T-helper 17 cell (primary cell): Measurements from ENCODE around the gene RCN1. TPM values are rescaled to one million over a fixed set of nuclear protein-coding genes. Genes with fewer than 3 reads are reported as not detected.
"Not testable (repeated sequence)": the region's sequence is repeated elsewhere in the genome, so short reads cannot be mapped to it uniquely, and the experiment has no call there.

Experiments used
- ATAC-seq: fragments of 150-1000 bp; cut with Tn5 transposase; 2 replicates; pipeline ENCODE4 v1.10.0; 2021; ENCODE audit warnings: mild to moderate bottlenecking, moderate library complexity
- DNase-seq, 3 donors: peaks; one replicate each; pipeline versions ENCODE4 v3.0.0 to v3.0.0-alpha.2; 2020 to 2021
- H3K9me3 ChIP-seq: one replicate; pipeline ENCODE4 v1.7.0; 2013; ENCODE audit warnings: low read length, mild to moderate bottlenecking; ENCODE audit not compliant: control insufficient read depth, poor library complexity, severe bottlenecking
- H3K27ac Mint-ChIP-seq: one replicate; pipeline ENCODE4 v1.8.0; 2022; ENCODE audit warnings: mild to moderate bottlenecking, moderate library complexity, mixed read lengths
- H3K27me3 Mint-ChIP-seq: one replicate; pipeline ENCODE4 v1.8.0; 2022; ENCODE audit warnings: mixed read lengths
- H3K36me3 Mint-ChIP-seq: one replicate; pipeline ENCODE4 v1.8.0; 2022; ENCODE audit warnings: low read depth, mixed read lengths
- H3K4me1 Mint-ChIP-seq: one replicate; pipeline ENCODE4 v1.8.0; 2022; ENCODE audit warnings: mild to moderate bottlenecking, mixed read lengths
- H3K4me3 Mint-ChIP-seq: one replicate; pipeline ENCODE4 v1.8.0; 2022; ENCODE audit warnings: mild to moderate bottlenecking, moderate library complexity, mixed read lengths
- total RNA-seq, 4 donors: library from RNA in 2 of 4; stranded (reverse) in 2 of 4; gene quantifications; one replicate each; pipeline ENCODE4 v1.2.3 and lab custom pipeline; 2022 to 2026

The RCN1 gene
- 10 to 100 TPM; 10.7 to 13.2 TPM for total RNA-seq
- total RNA-seq (lab: John Stamatoyannopoulos, UW) = 4.1 to 5.4 reads per million in 2 donors

DNA sequence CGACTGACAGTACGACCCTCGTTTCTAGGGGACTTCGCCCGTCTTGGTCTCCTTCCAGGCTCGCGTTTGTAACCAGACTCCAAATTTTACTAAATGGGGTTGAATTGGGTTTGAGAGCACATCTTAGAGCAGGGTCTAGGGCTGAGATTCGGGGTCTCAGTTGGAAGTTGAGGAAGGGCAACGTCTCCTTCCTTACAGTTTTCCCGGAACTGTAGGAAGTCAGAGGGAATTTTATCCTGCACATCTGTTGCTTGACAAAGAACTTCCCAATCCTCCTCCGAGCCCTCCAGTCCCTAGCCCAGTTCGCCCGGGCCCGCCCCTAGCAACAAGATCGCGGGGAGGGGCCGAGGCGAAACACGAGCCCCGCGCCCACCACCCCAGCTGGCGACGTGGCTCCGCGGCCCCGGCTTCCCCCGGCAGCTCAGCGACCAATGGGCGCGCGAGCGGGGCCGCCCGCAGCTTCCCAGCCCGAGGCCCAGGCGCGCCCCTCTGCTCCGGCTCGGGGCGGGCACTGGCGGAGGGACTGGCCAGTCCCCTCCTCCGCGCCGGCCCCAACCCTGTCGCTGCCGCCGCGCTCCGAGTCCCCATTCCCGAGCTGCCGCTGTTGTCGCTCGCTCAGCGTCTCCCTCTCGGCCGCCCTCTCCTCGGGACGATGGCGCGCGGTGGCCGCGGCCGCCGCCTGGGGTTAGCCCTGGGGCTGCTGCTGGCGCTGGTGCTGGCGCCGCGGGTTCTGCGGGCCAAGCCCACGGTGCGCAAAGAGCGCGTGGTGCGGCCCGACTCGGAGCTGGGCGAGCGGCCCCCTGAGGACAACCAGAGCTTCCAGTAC lies at the start of gene RCN1:
TSS of gene RCN1 (plus strand) at position 530 of the 826 bp plus-strand sequence. CDS start at position 653, 123 bp downstream.
- H3K27me3 Mint-ChIP-seq = peaks cover 31% of the 10 kb centered on the region
- peak within 1 kb of the TSS; percentile 85 for H3K4me3 Mint-ChIP-seq
- DNase-seq = peak; percentile 7 to 21 (median 11)
- H3K4me1 Mint-ChIP-seq = peaks cover 21% of the 10 kb centered on the region
- no peaks in the 10 kb centered on the region for H3K36me3 Mint-ChIP-seq
- peak; percentile 68 for ATAC-seq
- H3K9me3 ChIP-seq = no peaks in the 10 kb centered on the region
- H3K27ac Mint-ChIP-seq = peak within 1 kb of the TSS; percentile 74

DNA sequence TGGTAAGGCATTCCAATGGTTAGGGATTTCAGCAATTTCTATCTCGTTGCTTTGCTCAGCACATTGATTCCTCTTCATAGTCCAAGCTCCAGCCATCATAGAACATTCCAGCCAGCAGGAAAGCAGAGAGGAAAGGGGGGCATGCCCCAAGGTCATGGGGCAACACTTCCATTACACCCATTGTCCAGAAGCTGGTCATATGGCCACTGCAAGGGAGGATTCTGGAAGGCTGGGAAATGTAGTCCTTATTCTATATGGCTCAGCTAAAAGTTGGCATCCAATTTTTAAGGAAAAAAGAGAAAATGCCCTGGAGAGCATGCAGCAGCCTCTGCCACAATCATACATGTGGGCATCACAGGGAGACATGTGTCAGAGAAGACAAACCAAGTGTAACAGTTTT lies 47.1 kb upstream of the RCN1 start:
- H3K27ac Mint-ChIP-seq = no peak overlapping the region
- H3K27me3 Mint-ChIP-seq = peaks cover 63% of the 10 kb centered on the region

DNA sequence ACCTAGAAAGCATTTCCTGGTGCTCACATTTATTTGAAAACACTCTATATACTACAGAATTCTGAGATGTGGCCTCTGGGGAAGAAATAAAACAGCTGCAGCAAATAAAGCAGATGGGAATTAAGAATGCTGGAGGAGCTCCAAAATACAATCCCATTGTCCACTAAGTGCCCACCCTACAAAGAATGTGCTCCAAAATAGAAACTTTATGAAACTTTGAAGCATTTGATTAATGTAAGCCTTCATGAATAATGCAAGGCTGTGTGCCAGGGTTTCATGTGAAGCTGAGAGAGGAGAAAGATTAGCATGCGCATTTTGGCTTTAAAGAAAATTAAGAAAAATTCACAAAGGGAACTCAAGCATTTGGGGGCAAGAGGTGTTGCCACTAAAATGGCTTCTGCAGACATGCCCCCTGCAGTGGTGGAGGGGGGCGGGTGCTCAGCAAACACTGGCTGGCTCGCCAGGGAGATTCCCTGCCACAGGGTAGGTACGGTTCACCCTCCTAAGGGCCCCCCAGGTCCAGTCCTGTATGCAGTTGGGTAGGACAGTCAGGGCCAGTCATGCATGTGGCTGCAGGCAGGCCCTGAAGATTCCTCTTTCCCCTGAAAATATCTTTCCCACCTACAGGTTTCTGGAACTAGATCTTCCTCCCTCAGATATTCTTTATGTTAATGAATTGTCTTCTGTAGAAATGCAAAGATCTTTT lies 46.6 kb upstream of the RCN1 start:
- DNase-seq (no peak), ATAC-seq (no peak)
- Mint-ChIP-seq H3K27ac (no peak overlapping the region), H3K36me3 (no peaks in the 10 kb centered on the region), H3K27me3 (peaks cover 57% of the 10 kb centered on the region), H3K4me3 (no peak overlapping the region), H3K4me1 (no peaks in the 10 kb centered on the region)
- no peaks in the 10 kb centered on the region for H3K9me3 ChIP-seq

More for the DNA sequence above, 47.1 kb upstream of the RCN1 start:
- no peaks in the 10 kb centered on the region for H3K36me3 Mint-ChIP-seq
- no peaks in the 10 kb centered on the region for H3K4me1 Mint-ChIP-seq
- no peak for DNase-seq
- H3K9me3 ChIP-seq = no peaks in the 10 kb centered on the region
- no peak for ATAC-seq
- H3K4me3 Mint-ChIP-seq = no peak overlapping the region

DNA sequence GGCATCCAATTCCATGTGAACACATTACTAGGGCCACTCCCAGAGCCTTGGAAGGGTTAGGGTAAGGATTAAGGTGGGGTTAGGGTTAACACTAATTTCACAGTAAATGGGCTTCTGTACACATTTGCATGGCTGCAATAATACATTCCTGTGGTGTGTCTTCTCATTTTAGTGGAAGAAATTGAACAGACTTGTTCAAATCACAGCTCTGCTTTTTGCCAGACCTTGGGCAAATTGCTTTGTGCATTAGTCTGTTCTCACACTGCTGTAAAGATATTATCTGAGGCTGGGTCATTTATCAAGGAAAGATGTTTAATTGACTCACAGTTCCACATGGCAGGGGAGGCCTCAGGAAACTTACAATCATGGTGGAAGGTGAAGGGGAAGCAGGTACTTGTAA lies 45.4 kb upstream of the RCN1 start:
- ATAC-seq (no peak), DNase-seq (no peak)
- Mint-ChIP-seq H3K36me3 (no peaks in the 10 kb centered on the region), H3K27ac (no peak overlapping the region), H3K4me3 (no peak overlapping the region), H3K27me3 (peaks cover 57% of the 10 kb centered on the region), H3K4me1 (no peaks in the 10 kb centered on the region)
- H3K9me3 ChIP-seq = no peaks in the 10 kb centered on the region

DNA sequence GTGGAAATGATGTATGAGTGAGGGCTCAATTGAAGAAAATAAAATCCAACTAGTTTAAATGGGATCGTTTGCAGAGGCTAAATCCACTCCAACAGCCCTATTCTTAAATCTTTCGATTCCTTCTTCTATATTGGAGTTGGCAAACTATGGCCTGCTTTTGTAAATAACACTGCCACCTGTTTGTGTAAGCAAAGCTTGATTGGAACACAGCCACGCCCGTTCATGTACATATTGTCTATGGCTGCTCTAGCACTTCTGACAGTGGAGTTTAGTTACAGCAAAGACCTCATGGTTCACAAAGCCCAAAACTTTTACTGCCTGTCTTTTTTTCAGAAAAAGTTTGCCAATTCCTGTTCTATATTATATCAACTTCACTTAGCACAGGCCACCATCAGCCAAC lies 40.6 kb upstream of the RCN1 start:
- H3K4me3 Mint-ChIP-seq = no peak overlapping the region
- H3K9me3 ChIP-seq = no peaks in the 10 kb centered on the region
- H3K27ac Mint-ChIP-seq = no peak overlapping the region
- no peaks in the 10 kb centered on the region for H3K36me3 Mint-ChIP-seq
- H3K4me1 Mint-ChIP-seq = peaks cover 2% of the 10 kb centered on the region
- DNase-seq (no peak), ATAC-seq (no peak)
- peaks cover 75% of the 10 kb centered on the region for H3K27me3 Mint-ChIP-seq

DNA sequence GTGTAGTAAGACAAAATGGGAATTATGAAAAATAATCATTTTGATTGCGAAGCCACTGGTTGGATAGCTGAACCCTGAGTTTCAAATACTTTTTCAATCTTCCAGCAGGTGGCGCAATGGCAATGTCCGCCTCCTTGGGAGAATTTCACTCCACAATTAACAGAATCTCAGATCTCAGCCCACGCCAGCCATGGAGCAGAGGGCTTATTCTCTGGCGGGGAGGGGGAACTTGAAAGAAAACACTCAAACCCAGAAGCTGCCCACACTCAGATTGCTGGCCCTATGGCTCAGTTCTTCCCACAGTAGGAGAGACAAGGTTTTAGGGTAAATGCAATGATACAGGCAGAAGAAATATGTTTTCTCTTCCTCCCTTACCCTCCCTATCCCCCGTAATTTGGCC lies 38.7 kb upstream of the RCN1 start:
- ATAC-seq = peak; percentile 42
- no peaks in the 10 kb centered on the region for H3K9me3 ChIP-seq
- peaks cover 2% of the 10 kb centered on the region for H3K4me1 Mint-ChIP-seq
- H3K4me3 Mint-ChIP-seq = no peak overlapping the region
- peaks cover 71% of the 10 kb centered on the region for H3K27me3 Mint-ChIP-seq
- DNase-seq = peak; percentile 8 to 39 (median 12)
- H3K36me3 Mint-ChIP-seq = no peaks in the 10 kb centered on the region
- no peak overlapping the region for H3K27ac Mint-ChIP-seq

DNA sequence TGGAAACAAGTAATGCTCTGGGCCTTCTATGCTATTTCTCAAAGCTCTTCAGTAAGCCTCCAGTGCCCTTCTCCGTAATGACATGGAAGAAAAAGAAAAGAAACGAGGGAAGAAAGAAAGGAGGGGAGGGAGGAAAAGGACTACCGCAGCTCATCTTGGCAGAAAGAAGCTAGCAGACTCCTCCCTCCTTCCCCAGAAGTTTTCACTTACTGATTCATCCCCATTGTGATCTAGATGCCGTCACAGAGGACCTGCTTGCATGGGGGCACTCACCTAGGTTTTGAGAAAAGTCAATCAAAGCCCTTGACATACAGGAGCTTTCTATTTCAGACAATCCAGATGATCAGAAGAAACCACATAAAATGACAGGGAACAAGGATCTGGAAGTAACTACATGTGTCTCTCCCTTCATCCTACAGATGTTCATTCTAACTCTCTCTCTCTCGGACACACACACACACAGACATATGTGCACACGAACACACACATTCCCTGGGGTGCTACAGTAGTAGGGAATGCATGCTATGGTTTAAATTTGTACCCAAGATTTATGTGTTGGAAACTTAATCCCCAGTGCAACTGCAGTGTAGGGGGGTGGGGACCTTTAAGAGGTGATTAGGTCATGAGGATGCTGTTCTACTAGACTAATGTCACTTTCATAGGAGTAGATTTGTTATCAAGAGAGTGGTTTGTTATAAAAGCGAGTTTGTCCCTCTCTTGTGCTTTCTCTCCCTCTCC lies 37.6 kb upstream of the RCN1 start:
- Mint-ChIP-seq H3K36me3 (no peaks in the 10 kb centered on the region), H3K4me1 (peaks cover 2% of the 10 kb centered on the region), H3K4me3 (no peak overlapping the region), H3K27me3 (peaks cover 77% of the 10 kb centered on the region), H3K27ac (no peak overlapping the region)
- no peak for ATAC-seq
- no peaks in the 10 kb centered on the region for H3K9me3 ChIP-seq
- DNase-seq = no peak

DNA sequence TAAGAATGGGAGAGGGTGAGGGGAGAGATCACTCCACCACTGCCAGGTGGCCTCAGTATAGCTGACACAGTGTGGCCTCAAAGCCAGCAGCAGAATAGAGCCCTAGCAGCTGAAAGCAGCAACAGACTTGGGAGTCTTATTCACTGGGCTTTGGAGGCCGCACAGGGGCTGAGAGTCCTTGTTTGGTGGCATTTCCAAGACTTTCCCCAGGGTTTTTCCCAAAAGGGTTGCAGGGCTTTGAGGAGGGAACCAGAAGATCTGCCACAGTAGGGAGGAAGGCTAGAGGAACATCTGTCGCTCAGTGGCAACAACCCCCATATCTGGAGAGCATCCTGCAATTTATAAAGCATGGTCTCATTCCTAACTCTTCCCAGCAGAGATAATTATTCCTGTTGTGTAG lies 35.0 kb upstream of the RCN1 start:
- H3K9me3 ChIP-seq = no peaks in the 10 kb centered on the region
- no peak overlapping the region for H3K4me3 Mint-ChIP-seq
- peaks cover 2% of the 10 kb centered on the region for H3K4me1 Mint-ChIP-seq
- H3K36me3 Mint-ChIP-seq = no peaks in the 10 kb centered on the region
- ATAC-seq = no peak
- H3K27me3 Mint-ChIP-seq = peaks cover 78% of the 10 kb centered on the region
- no peak for DNase-seq
- no peak overlapping the region for H3K27ac Mint-ChIP-seq

DNA sequence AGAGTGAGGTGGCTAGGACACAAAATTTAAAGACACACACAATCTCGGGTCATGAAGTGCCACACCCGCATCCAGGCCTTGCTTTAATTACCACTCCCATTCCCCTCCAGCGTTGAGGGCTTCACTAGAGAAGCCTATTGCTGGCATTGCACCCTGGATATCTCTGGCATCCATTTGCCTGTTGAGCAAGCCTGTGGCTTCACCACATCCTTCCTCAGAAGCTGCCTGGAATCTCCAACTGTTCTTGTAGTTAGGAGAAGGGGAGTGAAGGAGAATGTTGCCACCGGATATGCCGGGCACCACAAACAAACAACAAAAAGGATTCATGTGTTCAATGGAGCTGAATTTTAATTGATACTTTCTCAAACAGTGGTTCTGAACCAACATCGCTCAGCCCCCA lies 34.4 kb upstream of the RCN1 start:
- peaks cover 78% of the 10 kb centered on the region for H3K27me3 Mint-ChIP-seq
- no peaks in the 10 kb centered on the region for H3K36me3 Mint-ChIP-seq

DNA sequence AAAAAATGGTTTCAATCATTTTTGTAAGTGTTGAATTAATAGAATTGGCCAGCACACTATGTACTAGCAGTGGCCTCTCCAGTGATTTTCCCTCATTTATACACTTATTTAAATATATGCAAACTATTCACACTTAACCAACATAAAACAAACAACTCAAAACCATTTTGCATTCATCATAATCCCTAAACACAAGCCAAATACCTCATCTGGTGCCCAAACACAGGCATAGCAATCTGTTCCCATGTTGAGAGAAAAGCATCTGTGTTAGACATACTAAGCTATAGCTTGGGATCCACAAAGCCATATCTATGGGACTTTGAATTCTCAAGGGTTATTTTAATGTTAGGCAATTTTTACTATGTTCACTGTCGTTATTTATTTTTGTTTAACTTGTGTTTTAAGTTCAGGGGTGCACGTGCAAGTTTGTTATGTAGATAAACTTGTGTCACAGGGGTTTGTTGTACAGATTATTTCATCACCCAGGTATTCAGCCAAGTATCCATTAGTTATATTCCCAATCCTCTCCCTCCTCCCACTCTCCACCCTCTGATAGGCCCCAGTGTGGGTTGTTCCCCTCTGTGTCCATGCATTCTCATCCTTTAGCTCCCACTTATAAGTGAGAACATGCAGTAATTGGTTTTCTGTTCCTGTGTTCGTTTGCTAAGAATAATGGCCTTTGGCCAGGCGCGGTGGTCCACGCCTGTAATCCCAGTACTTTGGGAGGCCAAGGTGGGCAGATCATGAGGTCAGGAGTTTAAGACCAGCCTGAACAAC lies 31.0 kb upstream of the RCN1 start:
- peaks cover 75% of the 10 kb centered on the region for H3K27me3 Mint-ChIP-seq
- no peaks in the 10 kb centered on the region for H3K9me3 ChIP-seq
- no peak for ATAC-seq
- DNase-seq = no peak
- peaks cover 2% of the 10 kb centered on the region for H3K4me1 Mint-ChIP-seq
- H3K27ac Mint-ChIP-seq = no peak overlapping the region
- no peak overlapping the region for H3K4me3 Mint-ChIP-seq
- H3K36me3 Mint-ChIP-seq = no peaks in the 10 kb centered on the region

More for the DNA sequence above, 34.4 kb upstream of the RCN1 start:
- Mint-ChIP-seq H3K27ac (no peak overlapping the region), H3K4me1 (no peaks in the 10 kb centered on the region), H3K4me3 (no peak overlapping the region)
- ATAC-seq (no peak), DNase-seq (no peak)
- H3K9me3 ChIP-seq = no peaks in the 10 kb centered on the region

DNA sequence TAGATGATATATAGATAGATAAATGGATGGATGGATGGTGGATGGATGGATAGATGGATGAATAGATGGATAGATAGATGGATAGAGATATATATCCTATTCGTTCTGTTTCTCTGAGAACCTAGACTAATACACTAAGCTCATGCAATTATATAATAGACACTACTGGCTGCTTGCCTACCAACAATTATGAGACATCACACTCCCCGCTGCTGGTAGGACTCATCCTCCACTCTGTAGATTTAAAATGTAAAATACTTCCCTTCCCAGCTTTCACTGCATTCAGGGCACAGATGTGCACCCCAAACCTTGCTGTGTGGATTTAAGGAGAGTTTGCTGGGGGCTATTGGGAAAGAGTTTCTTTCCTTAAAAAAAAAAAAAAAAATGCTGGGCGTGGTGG lies 28.3 kb upstream of the RCN1 start:
- H3K27ac Mint-ChIP-seq = no peak overlapping the region
- H3K4me3 Mint-ChIP-seq = no peak overlapping the region
- H3K27me3 Mint-ChIP-seq = peaks cover 79% of the 10 kb centered on the region
- H3K9me3 ChIP-seq = no peaks in the 10 kb centered on the region
- H3K4me1 Mint-ChIP-seq = peaks cover 2% of the 10 kb centered on the region
- DNase-seq = no peak
- no peaks in the 10 kb centered on the region for H3K36me3 Mint-ChIP-seq
- ATAC-seq = no peak

DNA sequence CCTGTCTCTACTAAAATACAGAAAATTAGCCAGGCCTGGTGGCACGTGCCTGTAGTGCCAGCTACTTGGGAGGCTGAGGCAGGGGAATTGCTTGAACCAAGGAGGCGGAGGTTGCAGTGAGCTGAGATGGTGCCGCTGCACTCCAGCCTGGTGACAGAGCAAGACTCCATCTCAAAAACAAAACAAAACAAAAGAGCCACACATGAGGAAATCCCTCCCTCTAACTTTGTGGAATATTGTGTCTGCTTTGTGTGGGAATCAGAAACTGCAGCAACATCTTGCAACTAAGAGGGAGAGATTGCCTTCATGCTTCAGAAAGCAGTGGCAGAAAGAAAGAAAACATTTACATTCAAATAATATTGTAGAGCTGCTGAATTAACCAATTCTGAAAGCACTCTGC lies 27.8 kb upstream of the RCN1 start:
- not testable (repeated sequence) for H3K27ac Mint-ChIP-seq, H3K4me1 Mint-ChIP-seq, ATAC-seq, H3K4me3 Mint-ChIP-seq, H3K36me3 Mint-ChIP-seq, DNase-seq, H3K9me3 ChIP-seq
- H3K27me3 Mint-ChIP-seq = peaks cover 79% of the 10 kb centered on the region
